ELR (cell line): ENCODE data around the gene APCDD1.
A peak's percentile ranks its signal among the peaks of the same experiment; 100 is the strongest.
"Not testable (repeated sequence)": the region's sequence is repeated elsewhere in the genome, so short reads cannot be mapped to it uniquely, and the experiment has no call there.

Experiments used
- DNase-seq: peaks from one replicate; pipeline ENCODE4 v3.0.0-alpha.2; 2015; ENCODE audit warnings: low read depth

Gene APCDD1

DNA sequence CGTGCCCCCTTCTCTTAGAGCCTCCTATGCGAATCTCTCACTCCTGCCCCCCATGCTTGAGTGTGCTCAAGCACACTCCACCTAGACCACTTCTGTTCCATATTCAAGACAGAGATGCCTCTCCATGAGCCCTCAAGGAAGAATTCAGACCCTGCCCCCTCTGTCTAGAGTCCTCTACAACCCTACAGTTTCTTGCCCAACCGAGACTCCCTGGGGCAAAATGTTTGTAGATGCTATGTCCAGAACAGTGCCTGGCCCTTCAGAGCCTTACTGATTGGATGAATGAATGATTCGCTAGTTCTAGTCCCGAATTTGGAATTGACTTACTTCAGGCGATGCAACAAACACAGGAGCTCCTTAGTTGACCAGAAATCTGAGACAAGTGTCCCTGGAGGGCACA lies 8.7 kb downstream of the APCDD1 start:
- no peak for DNase-seq

DNA sequence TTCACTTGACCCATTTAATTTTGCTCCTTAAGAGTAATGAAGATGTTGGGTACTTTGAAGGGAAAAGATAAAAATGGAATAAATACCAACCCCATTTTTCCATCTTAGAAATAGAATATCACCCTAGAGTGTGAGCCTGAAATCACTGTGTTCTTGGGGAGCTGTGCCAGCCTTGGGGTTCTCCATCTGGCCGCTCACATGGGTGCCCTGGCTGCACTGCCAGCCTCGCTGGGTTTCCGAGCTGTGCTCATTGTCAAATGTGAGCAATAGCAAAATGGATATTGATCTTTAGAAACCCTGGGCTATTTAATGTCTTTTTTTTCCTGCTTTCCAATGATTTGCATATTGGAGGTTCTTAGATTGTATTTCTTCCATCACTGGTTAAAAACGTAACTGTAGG lies 9.3 kb downstream of the APCDD1 start:
- DNase-seq: no peak

DNA sequence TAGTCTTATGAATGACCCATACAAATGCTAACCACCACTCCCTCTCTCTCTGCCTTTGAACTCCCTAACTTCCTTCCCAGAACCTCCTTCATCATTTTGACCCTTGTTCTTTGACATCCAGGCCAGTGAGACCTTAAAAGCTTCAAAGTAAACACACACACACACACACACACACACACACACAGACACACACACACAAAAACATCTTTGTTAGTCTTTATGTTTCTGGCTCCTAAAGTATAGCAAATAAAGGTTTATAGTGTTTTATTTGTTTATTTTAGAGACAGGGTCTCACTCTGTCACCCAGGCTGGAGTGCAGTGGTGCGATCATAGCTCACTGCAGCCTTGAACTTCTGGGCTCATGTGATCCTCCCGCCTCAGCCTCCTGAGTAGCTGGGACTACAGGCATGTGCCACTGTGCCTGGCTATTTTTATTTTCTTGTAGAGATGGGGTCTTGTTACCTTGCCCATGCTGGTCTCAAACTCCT lies 9.8 kb downstream of the APCDD1 start:
- not testable (repeated sequence) for DNase-seq

DNA sequence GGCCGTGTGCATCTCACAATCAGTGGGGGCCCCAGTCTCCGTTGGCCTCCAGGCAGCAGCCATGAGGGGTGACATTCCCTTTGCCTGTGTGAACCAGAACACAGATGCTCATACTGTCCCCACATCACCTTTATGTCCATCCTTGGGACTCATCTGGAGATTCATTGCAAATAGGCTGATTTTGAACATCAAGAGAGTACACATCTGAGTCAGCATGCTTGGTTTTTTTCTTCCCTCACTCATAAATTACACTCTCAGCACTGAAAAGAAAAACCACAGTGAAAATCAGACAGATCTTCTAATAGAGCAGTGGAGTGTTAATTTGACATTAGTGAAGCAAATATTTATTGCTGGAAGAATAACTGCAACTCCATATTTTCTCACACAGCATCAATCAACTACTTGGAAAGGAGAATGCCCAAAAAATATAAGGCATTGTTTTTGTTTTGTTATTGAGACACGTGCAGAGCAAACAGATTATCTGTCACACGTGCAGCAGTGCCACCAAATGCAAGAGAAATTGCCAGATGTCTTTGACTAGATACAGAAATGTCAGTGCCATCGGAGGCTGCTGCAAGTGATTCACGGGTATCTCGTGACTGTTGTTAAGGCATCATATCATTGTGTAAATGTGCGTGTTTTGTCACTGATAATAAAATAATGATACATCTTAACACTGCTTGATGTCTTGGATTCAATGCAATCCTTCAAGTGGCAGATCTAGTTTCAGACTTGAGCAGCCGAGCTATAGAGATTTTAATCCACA lies 10.9 kb downstream of the APCDD1 start:
- DNase-seq: no peak

DNA sequence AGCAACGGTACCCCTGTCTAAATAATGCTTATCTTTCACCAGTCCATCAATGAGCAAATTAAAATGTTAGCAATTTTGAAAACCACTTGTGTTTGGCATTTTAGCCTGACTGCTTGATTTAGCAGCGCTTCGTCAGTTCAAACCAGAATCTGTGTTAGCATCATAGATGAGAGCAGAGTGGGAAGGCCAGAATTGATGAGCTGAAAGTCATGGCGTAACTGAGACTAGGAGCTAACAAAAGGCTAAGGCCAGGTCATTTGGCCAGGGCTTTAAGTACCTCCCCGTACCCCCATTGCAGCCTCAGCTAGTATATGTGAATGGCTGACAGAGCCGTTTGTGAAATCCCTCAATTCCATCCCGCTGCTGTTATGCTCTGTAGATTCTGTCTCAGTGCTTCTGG lies 16.0 kb downstream of the APCDD1 start:
- DNase-seq: no peak

DNA sequence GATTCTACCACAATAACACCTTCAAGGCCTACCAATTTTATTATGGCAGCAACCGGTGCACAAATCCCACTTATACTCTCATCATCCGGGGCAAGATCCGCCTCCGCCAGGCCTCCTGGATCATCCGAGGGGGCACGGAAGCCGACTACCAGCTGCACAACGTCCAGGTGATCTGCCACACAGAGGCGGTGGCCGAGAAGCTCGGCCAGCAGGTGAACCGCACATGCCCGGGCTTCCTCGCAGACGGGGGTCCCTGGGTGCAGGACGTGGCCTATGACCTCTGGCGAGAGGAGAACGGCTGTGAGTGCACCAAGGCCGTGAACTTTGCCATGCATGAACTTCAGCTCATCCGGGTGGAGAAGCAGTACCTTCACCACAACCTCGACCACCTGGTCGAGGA lies 17.1 kb downstream of the APCDD1 start:
- DNase-seq: no peak

DNA sequence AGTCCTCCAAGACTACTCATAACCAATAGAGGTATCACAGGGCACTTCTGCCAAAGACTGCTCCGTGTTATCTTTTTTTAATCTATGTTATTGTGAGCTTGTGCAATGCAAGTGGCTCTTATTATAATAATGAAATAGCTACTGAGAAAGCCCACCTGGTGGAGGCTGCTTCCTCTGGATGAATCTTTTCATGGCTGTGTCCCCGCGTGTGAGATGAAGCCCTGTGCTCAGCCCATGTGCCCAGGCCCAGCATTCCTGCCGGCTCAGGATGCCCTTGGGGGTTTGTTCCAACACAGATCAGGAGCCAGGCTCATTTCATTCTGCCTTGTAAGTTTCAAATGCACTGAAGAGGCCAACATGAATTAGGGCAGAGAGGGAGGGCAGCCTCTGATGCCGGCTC lies 18.7 kb downstream of the APCDD1 start:
- DNase-seq: no peak

DNA sequence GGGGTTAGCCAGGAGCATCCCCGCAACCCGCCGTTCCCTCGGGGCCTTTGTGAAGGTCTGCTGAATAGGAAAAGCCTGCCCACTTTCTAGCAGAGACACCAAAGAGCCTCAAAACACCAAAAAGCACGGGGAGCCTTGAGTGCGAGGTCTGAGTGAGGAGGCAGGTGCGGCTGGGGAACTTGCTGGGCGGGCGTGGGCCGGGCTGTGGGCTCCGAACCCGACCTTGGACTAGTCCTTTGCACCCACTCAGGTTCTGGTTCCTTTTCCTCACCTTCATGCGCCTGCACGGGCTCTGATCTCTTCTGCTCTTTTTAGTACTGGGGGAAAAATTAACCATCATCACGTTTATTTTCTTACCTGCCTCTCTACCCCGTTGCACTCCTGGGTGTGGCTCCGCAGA lies 19.9 kb downstream of the APCDD1 start:
- DNase-seq: no peak

DNA sequence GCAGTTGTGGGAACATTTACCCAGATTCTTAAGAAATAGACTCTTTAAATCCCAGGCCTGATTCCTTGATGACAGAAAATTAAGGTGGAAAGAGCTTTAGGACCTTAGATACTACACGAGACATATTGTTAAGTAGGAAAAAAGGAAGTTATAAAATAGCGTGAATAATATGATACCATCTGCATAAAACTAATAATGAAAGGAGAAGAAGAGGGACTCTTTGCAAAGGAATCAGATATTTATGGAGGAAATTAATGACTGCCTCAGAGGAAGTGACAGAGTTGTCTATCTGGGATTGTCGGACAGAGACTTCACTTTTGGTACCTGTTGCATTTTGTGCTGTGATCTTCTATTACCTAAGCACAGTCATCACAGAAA lies 20.8 kb downstream of the APCDD1 start:
- DNase-seq: no peak

DNA sequence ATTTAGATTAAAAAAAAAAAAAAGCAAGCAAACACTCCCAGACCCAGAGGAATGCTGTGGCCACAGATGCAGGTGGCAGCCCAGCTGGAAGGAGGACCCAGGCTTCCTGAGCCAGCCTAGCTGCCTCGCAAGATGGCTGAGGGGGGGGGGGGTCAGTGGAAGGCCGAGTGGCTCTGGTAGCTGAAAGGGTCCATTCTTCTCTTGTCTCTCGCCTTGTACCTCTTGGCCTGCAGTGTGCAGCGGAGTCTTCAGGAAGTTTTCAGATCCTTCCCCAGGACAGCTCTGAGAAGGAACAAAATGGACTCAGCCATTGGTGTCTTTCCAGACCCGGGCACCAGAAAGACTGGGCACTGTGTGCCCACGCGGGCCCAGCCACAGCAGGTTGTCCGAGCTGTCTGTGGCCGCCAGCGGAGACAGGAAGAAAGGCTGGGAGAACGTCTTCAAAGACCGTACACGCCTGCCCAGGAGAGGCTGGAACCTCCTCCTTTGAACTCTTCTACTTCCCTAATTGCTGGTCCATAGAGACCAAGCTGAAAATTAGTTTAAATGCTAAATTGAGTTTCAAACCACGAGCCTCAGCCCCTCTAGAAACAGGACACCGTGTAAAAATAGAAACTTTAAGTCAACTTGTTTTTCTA lies 21.3 kb downstream of the APCDD1 start:
- DNase-seq: no peak

DNA sequence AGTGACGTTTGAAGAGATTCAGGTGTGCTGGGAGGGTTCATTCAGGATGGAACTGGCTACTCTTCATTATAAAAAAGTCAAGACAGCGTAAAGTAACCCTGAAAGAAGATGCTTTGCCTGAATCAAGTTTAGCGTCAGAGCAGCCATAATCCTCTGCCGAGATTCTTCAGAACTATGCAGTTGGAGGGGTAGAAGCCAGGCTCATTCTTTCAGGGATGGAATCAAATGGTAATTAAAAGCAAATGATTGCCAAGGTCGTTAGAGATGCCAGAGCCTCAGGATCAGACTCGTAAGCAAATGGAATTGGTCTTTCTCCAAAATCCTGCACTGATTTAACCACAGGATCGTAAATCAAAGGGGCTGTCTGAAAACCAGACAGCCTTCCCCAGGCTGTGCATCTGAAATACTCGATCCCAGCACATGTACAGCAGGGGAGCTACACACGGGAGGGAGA lies 21.9 kb downstream of the APCDD1 start:
- DNase-seq: no peak

DNA sequence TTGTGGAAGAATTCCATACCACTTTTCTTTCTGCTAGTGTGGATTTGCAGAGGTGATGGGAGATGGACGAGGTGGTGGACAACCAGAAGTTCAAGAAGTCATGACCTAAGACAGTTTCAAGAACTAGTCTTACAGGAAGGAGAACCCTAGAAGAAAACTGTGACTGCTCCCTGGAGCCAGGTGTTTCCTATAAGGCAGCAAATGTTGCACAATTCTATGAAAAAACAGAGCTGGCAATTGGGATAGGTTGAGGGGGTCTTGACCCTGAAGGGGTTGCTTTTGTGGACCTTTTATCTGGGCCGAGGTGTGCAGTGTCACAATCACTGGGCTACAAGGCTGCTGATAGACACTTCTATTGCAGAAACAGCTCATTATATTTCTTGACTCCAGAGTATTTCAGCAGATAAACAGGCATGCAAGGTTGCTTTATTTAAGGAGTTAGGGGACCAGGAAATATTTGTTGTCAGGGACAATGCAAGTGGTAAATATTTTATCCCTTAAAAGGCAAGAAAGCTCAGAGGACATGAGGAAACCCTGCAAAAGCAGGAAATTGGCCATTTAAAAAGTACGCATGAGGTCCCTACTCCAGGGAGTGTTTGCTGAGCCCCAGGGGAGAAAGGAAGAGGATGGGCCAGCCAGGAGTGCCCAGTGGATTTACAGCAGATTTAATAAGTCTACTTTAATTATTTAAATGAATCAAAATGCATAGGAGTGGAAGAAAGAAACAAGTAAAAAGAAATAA lies 22.9 kb downstream of the APCDD1 start:
- no peak for DNase-seq

DNA sequence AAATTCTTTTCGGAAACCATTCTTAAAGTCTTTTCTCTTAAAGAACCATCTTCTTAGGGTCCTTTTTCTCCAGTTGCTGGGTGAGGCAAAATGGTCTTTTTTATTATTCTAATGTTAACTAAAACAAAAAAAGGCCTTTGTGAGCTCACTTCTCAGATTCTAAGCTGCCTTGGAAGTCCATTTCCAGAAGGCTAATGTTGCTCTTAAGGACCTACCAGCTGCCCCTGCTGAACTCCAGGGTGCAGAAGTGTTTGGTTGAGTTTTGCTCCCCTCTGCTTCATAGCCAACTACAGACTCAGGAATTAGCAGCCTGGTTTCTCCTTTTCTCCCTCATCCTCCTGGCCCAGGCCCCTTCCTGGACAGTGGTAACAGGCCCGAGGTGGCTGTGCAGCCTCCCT lies 23.4 kb downstream of the APCDD1 start:
- no peak for DNase-seq

DNA sequence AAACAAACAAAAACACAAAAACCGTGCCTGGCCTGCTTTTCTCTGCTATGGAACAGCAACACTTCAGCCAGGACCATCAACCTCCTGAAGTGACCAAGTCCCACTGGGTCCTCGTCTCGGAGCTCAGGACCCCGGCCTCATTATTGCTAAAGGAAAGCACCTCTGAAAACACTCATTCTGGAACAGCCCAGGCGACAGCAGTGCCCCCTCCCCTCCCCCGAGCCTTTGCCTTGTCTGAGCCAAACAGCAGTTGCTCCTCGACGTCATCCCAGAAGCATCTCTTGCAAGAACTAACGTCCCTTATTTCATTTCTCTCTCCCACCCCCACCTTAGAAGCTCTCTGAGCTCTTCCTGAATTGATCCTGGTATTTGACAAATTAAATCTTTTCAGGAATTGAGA lies 27.4 kb downstream of the APCDD1 start:
- DNase-seq: no peak

DNA sequence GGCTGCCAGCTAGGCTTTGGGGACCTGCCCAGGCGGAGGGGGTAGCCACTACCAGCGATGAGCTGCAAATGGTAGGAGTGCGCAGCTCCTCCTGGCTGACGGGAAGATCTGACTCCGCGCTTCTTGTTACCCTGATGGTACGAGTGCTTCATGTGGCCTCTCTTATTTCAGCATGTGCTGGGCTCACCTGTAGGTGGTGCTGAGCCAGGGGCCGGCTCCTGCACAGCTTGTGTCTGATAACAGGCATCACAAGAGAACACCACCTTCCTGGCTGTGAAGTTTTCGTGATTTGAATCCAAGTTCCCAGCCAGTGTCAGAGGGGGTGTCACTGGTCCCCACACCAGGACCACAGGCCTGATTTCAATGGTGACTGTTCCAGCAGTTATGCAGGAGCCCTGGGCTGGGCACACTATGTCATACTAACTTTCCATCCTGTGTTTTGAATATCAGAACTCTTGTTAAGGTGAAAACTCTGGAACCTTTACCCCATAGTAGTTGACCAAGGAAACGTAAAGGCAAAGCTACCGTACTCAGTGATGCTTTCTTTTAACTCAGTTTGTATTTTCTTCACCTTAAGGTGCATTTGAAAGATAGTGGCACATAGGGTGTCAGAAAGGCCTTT lies 28.0 kb downstream of the APCDD1 start:
- no peak for DNase-seq

DNA sequence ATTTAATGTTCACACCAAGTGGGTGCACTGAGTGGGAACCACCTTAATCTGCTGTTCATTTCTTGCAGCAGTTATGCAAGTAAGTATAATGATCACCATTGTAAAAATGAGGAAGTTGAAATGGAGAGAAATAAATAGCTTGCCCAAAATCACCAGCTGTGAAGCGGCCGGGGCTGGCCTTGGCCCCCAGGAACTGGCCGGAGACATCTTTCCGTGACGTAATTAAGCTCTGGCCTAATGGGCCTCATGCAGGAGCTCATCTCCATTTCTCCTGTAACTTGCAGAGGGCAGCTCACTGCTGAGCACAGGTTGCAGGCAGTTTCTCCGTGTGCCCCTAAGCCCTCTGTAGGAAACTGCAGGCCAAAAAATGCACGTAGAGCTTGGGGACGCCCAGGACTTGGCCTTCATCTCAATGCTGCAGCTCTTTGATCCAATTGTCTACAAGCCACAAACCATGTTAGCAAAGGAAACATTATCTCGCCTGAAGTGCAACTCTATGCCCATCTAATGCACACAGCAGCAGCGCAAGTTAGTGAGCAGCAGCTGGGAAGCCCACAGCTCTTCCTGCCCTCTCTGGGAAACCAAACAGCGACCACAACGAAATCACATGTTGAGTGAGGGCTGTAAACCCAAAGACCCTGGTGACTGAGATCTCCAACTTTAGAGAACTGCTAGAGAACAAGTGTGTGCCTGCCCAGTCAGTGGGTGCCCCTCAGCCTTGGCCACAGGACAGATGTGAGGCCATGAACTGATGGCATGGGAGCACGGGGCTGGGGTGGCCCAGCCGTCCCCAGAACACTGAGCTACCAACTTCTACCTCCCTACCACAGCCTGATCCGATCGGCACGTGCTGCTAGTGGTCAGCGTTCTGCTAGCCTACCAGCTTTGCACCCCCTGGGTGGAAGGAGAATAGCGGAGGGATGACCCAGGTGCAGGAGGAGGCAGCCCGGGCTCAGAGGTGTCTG lies 28.8 kb downstream of the APCDD1 start:
- DNase-seq: no peak

DNA sequence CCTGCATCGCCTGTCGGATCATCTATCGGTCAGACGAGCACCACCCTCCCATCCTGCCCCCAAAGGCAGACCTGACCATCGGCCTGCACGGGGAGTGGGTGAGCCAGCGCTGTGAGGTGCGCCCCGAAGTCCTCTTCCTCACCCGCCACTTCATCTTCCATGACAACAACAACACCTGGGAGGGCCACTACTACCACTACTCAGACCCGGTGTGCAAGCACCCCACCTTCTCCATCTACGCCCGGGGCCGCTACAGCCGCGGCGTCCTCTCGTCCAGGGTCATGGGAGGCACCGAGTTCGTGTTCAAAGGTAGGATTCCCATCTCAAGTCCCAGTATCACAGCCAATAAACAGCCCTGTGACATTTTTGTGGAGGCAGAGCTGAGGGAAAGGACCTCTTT lies 31.0 kb downstream of the APCDD1 start:
- no peak for DNase-seq

DNA sequence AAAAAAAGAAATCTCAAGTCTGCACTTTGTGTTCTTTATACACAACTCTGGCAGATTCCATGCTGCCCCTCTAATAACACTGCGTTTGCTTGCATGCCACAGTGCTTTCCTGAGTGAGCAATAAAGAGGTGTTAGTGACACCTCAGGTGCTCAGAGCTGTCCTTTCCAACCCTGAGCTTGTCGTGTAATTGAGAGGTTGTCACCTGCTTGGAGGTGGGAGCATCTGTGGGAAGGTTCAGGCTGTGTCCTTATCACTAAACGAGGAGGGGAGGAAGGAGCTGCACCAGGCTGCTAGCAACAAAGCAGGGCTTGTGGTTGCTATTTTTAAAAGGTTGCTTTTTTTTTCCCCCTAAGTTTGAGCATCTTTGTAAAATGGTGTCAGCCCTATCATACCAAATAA lies 31.9 kb downstream of the APCDD1 start:
- no peak for DNase-seq

DNA sequence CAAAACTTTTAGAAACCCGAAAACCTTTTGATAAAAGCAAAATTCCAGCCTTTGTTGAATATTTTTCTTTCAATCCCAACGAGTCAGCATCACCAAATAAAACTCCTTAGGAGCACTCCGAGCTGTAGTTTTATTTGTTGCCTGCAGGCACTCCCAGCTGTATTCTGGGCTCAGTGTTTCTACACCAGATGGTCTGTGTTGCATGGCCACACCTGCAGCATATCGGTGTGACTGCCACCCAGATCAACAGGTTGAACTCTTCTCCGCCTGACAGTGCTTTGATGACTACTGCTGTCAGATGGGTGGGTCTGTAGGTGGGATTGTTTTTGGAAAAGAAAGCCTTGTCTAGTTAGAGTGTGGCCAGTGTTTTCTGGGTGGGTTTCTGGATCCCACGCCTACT lies 32.7 kb downstream of the APCDD1 start:
- no peak for DNase-seq

DNA sequence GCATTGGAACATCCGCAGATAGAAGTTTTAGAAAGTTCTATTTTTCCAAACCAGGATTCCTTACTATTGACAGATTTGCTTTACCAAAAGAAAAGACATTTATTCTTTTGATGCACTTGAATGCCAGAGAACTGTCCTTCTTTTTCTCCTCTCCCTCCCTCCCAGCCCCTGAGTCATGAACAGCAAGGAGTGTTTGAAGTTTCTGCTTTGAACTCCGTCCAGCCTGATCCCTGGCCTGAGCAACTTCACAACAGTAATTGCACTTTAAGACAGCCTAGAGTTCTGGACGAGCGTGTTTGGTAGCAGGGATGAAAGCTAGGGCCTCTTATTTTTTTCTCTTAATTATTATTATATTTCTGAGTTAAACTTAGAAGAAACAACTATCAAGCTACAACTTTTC lies 33.6 kb downstream of the APCDD1 start:
- DNase-seq: no peak

DNA sequence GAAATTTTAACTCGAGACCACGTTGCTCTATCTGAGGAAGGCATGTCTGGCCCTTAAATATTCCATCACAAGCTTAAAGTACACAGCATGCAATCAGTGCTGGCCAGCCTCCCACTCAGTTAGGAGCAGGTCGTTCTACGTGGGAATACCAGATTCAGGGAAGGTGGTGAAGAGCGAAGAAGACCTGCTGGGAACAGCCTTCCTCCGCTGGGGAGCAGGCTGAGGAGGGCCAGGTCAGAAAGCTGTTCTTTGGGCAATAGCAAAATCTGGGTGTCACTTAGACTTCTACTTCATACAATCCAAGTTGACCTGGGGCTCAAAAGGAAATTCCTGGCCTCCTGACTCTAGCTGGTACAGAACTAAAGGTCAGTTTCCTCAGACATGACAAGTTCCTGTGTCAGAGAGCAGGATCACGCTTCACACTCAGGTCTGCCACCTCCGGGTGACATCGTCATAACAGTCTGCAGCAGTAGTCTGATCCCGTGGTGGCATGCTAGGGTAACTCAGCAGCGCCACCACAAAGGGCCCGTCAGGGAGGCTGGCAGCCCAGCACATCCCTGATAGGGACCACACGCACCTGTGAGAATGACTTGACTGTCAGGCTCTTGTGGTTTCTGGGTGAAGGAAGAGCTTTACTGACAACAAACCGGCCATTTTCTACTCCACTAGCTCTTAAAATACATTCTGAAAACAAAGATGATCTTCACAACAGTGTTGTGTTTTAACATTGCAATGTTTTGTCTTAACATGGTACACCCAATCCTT lies 36.1 kb downstream of the APCDD1 start:
- DNase-seq: peak; percentile 14
